Body of pancreas (tissue), 4 donors: ENCODE measurements around the gene KRT79.

ENCODE experiments used
- CTCF ChIP-seq, 7 experiments: fragments of 450-650 bp in 4 of 7; fragments of 200-600 bp in 3 of 7; sonication (generic) in 3 of 7; IDR thresholded peaks; one replicate each; pipeline ENCODE4 v1.5.1; 2016 to 2019; ENCODE audit warnings: antibody characterized with exemption in 7 of 7
- POLR2A ChIP-seq, 3 donors: fragments of 450-650 bp; IDR thresholded peaks; one replicate each; pipeline ENCODE4 v1.6.1; 2016; ENCODE audit warnings: antibody characterized with exemption in 3 of 3, mild to moderate bottlenecking in 2 of 3

GRCh38 chr12:52825961-52826360 lies 8.2 kb downstream of the KRT79 start:
- TF ChIP-seq POLR2A (IDR thresholded peaks at IDR 0.05) (no peak), CTCF (IDR thresholded peaks at IDR 0.05) (no peak)
